GM21390 (cell line): ENCODE measurements around the gene MITF.

Experiments
- ATAC-seq: cut with Tn5 transposase; IDR thresholded peaks from one replicate; pipeline ENCODE4 v1.9.1; 2021; ENCODE audit not compliant: unreplicated experiment

The MITF gene

GRCh38 chr3:69753179-69753775 is 14.0 kb downstream of the MITF start:
- no peak for ATAC-seq

GRCh38 chr3:69755795-69756194 is 16.5 kb downstream of the MITF start:
- ATAC-seq, result no peak

GRCh38 chr3:69761896-69762767 is 22.9 kb downstream of the MITF start:
- peak; percentile 73 for ATAC-seq

- ATAC-seq, result no peak
Observed at GRCh38 chr3:69762768-69763229, 23.5 kb downstream of the MITF start.

- no peak for ATAC-seq
Observed at GRCh38 chr3:69763458-69763857, 24.2 kb downstream of the MITF start.

- no peak for ATAC-seq
Observed at GRCh38 chr3:69764121-69764741, 25.0 kb downstream of the MITF start.

GRCh38 chr3:69764861-69765260 is 25.6 kb downstream of the MITF start:
- ATAC-seq, result no peak

GRCh38 chr3:69766638-69767037 is 27.4 kb downstream of the MITF start:
- ATAC-seq, result no peak

- ATAC-seq, result no peak
Observed at GRCh38 chr3:69767571-69767970, 28.3 kb downstream of the MITF start.

- no peak for ATAC-seq
Observed at GRCh38 chr3:69768438-69768837, 29.2 kb downstream of the MITF start.

- no peak for ATAC-seq
Observed at GRCh38 chr3:69770219-69770618, 31.0 kb downstream of the MITF start.

- no peak for ATAC-seq
Observed at GRCh38 chr3:69770976-69771634, 31.8 kb downstream of the MITF start.

GRCh38 chr3:69772152-69772867 is 33.0 kb downstream of the MITF start:
- ATAC-seq, result no peak

- ATAC-seq, result no peak
Observed at GRCh38 chr3:69774029-69774428, 34.8 kb downstream of the MITF start.

- ATAC-seq, result no peak
Observed at GRCh38 chr3:69775751-69776150, 36.5 kb downstream of the MITF start.

GRCh38 chr3:69776289-69776688 is 37.0 kb downstream of the MITF start:
- no peak for ATAC-seq

GRCh38 chr3:69776920-69777581 is 37.8 kb downstream of the MITF start:
- ATAC-seq, result no peak

- no peak for ATAC-seq
Observed at GRCh38 chr3:69777582-69777967, 38.3 kb downstream of the MITF start.

- no peak for ATAC-seq
Observed at GRCh38 chr3:69781593-69781992, 42.3 kb downstream of the MITF start.

GRCh38 chr3:69784954-69785514 is 45.8 kb downstream of the MITF start:
- ATAC-seq, result no peak
